Bronchial epithelial cell (primary cell): ENCODE measurements around the gene AKR1C2. TPM values are rescaled to one million over a fixed set of nuclear protein-coding genes. Genes with fewer than 3 reads are reported as not detected.
"Not testable (repeated sequence)": the region's sequence is repeated elsewhere in the genome, so short reads cannot be mapped to it uniquely, and the experiment has no call there.

Experiments used
- DNase-seq: peaks from one replicate; pipeline ENCODE4 v3.0.0-alpha.2; 2010; ENCODE audit warnings: low read depth
- FAIRE-seq: peaks from 2 replicates; lab custom pipeline; 2011; peaks lifted over from hg19 to GRCh38; lab: Jason Lieb, UNC
- H3K27me3 ChIP-seq: 2 replicates; pipeline ENCODE4 v1.5.1; 2011; ENCODE audit warnings: low read length; ENCODE audit not compliant: control insufficient read depth, insufficient read depth
- H3K36me3 ChIP-seq: 2 replicates; pipeline ENCODE4 v1.5.1; 2011; ENCODE audit warnings: low read length; ENCODE audit not compliant: control insufficient read depth, insufficient read depth
- H3K4me3 ChIP-seq: 2 replicates; pipeline ENCODE4 v1.5.1; 2011; ENCODE audit warnings: mild to moderate bottlenecking, low read depth, low read length, control low read depth
- total RNA-seq: library from RNA; depleted of rRNA; stranded (reverse); fragments of >200 nt; gene quantifications from 2 replicates; pipeline ENCODE4 v1.2.1, GENCODE V29; 2014
- TF ChIP-seq, protein P1 (sequence below): IDR thresholded peaks from 2 replicates; pipeline ENCODE4 v1.5.1; 2011; ENCODE audit warnings: mild to moderate bottlenecking, moderate library complexity, low read length, control low read depth, inconsistent platforms; ENCODE audit not compliant: insufficient read depth, severe bottlenecking

Gene AKR1C2
- total RNA-seq, 1 donor from 2014 or later, result 191 TPM

DNA sequence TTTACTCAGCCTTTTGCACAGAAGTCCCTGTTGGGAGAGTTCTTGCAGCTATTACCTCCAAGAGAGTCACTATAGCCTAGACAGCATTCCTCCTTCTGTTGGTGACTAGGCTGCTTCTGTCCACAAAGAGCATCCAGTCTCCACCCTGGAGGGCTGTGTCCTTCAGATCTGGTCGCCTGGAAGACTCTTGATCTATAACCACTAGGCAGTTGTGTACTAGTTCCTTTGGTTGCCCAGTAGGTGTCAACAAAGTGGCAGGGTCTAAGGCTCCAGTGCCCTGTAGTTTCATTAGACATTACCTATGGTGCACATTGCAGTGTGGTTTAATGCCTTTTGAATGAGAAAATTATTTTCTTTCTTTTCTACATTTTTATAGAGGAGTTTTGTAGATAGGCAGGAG lies 11.3 kb upstream of the AKR1C2 start:
- no peaks in the 10 kb centered on the region for H3K36me3 ChIP-seq
- no peak for FAIRE-seq

DNA sequence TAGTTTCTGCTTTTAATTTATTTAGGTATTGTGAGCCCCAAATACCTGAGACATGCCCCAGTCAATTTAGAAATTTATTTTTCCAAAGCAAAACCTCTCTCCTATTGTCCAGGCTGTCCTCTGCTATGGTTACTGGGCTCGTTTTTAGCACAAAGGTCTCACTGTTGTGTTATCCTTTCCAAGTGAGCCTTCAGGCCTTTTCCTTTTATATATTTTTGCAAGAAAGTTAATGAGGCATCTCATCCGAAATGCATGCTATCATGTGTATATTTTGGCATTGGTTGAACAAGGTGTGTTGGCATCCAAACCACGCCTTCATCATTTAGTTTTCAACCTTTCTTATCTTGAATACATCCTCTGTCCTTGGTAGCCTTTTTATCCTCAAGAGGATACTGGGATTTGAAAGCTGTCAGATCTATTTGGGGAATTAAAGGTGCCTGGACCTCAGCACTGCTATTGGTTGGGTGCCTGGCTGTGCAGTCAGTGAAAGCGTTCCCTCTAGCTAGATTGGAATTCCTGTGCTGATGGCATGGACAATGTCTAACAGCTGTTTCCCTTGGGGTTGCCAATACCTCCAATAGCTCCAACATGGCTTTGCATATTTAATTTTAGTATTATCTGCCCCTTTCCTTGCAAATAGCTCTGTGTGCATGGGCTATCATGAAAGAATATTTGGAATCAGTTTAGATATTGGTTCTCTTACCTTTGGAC lies 10.7 kb upstream of the AKR1C2 start:
- not testable (repeated sequence) for H3K4me3 ChIP-seq, FAIRE-seq, DNase-seq, H3K36me3 ChIP-seq, H3K27me3 ChIP-seq

More for the DNA sequence above, 11.3 kb upstream of the AKR1C2 start:
- Histone ChIP-seq H3K27me3 (no peaks in the 10 kb centered on the region), H3K4me3 (no peak overlapping the region)
- DNase-seq, result peak; percentile 37
- TF ChIP-seq, protein P1, sequence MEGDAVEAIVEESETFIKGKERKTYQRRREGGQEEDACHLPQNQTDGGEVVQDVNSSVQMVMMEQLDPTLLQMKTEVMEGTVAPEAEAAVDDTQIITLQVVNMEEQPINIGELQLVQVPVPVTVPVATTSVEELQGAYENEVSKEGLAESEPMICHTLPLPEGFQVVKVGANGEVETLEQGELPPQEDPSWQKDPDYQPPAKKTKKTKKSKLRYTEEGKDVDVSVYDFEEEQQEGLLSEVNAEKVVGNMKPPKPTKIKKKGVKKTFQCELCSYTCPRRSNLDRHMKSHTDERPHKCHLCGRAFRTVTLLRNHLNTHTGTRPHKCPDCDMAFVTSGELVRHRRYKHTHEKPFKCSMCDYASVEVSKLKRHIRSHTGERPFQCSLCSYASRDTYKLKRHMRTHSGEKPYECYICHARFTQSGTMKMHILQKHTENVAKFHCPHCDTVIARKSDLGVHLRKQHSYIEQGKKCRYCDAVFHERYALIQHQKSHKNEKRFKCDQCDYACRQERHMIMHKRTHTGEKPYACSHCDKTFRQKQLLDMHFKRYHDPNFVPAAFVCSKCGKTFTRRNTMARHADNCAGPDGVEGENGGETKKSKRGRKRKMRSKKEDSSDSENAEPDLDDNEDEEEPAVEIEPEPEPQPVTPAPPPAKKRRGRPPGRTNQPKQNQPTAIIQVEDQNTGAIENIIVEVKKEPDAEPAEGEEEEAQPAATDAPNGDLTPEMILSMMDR, result peak; percentile 38

DNA sequence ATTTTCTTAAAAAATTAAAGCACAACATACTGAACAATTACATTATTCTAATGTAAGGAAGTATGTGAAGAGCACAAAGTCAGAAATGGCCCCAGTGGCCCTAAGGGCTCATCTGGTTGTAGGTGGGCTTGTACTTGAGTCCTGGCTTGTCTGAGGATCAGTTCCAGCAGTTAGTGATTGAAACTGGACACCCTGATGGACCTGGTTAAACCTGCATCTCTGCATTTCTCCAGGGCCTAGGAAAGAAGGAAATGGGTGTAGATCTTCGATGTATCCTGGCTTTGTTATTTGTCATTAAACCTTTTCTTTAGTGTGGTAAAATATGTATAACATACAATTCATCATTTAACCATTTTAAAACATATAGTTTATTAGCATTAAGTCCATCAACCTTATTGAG lies 9.7 kb upstream of the AKR1C2 start:
- Histone ChIP-seq H3K4me3 (no peak overlapping the region), H3K27me3 (no peaks in the 10 kb centered on the region), H3K36me3 (no peaks in the 10 kb centered on the region)
- peak; percentile 53 for DNase-seq
- FAIRE-seq, result no peak
- TF ChIP-seq, protein P1, result no peak

DNA sequence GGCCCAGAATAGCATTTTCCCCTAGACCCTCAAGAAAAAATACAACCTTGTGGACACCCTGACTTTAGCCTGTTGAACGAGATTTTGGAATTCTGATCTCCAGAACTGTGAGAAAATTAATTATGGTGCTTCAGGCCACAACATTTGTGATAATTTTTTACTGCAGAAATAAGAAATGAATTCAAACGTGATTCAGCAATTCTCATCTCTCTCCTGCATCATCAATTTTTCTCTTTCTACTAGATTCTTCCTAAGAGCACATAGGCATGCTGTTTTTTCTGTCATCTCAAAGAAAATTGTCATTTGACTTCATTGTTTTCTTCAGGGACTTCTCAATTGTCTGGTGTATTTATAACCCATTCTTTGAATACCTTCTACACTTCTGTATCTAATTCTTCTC lies 8.9 kb upstream of the AKR1C2 start:
- H3K27me3 ChIP-seq, result no peaks in the 10 kb centered on the region
- DNase-seq, result no peak
- no peak overlapping the region for H3K4me3 ChIP-seq
- no peaks in the 10 kb centered on the region for H3K36me3 ChIP-seq
- TF ChIP-seq, protein P1, result no peak
- FAIRE-seq, result no peak

DNA sequence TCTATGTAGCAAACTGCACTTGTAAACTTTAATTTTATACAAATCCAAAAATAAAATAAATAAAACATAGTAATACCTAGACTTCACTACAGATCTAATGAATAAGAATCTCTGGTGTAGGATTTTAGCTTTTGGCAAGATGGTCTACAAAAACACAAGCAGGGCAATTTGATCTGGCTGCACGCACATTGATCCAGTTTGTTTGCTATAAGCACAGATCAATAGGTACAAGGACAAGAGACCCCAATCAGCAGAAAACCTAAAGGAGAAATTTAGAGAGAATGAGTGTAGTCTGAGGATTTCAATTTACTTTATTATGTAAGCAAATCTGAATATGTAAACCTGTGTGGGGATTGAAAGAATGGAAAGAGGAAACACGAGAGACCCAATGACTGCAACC lies 7.7 kb upstream of the AKR1C2 start:
- not testable (repeated sequence) for H3K4me3 ChIP-seq, H3K36me3 ChIP-seq, FAIRE-seq, H3K27me3 ChIP-seq, DNase-seq

DNA sequence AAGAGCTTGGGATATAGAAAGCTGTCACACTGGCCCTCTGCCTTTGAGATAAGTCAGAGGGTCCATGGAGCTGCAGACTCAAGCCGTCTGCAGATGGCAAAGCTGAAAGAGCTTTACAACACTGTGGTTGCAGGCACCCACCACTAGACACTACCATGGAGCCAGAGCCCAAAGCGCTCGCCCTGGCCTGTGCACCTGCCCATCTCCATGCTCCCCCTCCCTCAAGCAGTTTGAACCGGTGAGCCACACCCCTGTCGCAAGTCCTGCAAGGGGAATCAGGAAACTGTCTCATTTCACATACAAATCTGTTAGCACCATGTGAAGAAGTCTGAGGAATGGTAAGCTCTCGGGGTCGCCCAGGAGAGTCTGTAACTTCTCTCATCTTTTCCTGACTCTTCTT lies 6.4 kb upstream of the AKR1C2 start:
- DNase-seq, FAIRE-seq, H3K36me3 ChIP-seq, H3K4me3 ChIP-seq, H3K27me3 ChIP-seq: not testable (repeated sequence)

DNA sequence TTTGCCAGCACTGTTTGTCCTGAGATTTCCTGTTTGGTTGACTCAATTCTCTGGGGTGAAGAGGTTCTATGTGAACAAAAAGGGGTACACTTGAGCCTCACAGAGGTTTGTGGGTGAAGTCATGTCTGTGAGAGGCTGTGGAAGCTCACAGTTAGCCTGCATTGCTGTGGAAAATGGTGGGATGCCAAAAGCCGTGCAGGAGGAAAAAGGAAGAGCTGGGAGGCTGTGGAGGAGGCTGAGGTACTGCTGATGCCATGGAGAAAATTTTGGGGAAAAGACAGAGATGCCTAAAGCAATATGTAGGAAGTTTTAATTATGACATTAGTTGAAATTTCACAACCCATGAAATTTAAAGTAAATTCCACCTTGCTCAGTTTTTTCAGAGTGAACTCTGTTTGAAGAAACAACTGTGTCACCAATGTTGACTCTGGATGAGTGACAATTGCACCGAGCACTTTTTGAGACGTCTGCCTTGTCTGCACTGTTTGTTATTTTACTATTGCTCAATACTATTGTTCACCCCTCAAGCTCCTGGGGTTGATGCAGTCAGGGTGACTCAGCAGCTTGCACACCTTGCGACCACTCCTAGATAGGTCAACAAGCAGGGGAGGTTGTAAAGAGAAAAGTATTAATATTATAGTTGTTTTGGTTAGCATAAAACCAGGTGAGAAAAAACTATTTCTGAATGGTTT lies 5.3 kb upstream of the AKR1C2 start:
- not testable (repeated sequence) for FAIRE-seq
- peak; percentile 93 for DNase-seq

DNA sequence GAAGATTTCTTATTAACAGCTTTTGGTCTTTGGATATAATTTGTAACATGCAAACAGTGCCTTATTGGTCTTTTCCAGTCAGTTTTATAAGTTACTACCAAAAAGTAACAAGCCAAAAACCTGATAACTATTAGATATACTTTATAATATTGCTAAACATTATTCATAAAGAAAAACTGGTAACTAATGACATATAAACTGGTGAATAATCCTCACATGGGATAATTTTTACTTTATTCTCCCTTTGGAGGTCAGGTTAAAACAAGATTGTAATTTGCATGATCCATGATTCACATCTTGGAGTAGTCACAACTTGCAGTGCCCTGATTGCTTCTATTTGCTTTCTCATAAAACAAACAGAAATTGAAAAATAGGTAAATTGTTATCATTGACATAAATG lies 844 bp upstream of the AKR1C2 start:
- not testable (repeated sequence) for H3K27me3 ChIP-seq, H3K36me3 ChIP-seq, FAIRE-seq, H3K4me3 ChIP-seq
- peak; percentile 77 for DNase-seq

More for the DNA sequence above, 5.3 kb upstream of the AKR1C2 start:
- not testable (repeated sequence) for H3K36me3 ChIP-seq, H3K4me3 ChIP-seq, H3K27me3 ChIP-seq

DNA sequence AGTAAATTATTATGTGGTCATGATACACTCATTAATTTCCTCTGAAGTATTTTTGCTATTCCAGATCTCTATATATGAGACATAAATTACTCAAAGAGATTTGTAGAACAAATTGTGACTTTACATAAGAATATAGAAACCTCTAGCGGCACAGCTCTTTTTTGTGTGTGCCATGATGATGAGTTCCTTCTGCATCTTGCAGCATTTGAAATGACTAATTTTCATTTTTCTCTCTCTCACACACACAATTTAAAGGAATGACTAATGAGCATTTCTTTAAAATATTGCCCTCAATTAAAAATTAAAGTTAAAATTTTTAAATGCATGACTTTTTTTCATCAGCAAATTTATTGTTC lies 351 bp upstream of the AKR1C2 start:
- not testable (repeated sequence) for H3K36me3 ChIP-seq, H3K27me3 ChIP-seq, FAIRE-seq, H3K4me3 ChIP-seq
- DNase-seq, result peak; percentile 49
